Body of pancreas (tissue), 4 donors: ENCODE data around the gene RNGTT. TPM values are rescaled to one million over a fixed set of nuclear protein-coding genes. Genes with fewer than 3 reads are reported as not detected.

Experiments
- ATAC-seq: fragments of 150-250 bp; one replicate; pipeline ENCODE4 v1.9.1; 2016
- DNase-seq, 4 donors: peaks; one replicate each; pipeline ENCODE4 v3.0.0-alpha.2; 2019
- H3K27ac ChIP-seq, 4 donors: fragments of 200-600 bp; sonication (generic); 1 replicate in 3 of 4; 2 replicates in 1 of 4; pipeline versions ENCODE4 v1.5.1 to v1.6.1; 2016 to 2019; ENCODE audit warnings: mild to moderate bottlenecking in 1 of 4, mixed read lengths in 1 of 4, moderate library complexity in 1 of 4
- H3K27me3 ChIP-seq, 2 donors: fragments of 200-600 bp; sonication (generic); one replicate each; pipeline ENCODE4 v1.6.0; 2016; ENCODE audit warnings: mild to moderate bottlenecking in 1 of 2
- H3K36me3 ChIP-seq, 2 donors: fragments of 200-600 bp; sonication (generic); replicated peaks in 1 of 2; 2 replicates each; pipeline ENCODE4 v1.5.1; 2016; ENCODE audit warnings: low read depth in 2 of 2; ENCODE audit not compliant: insufficient read depth in 1 of 2
- H3K4me1 ChIP-seq: fragments of 200-600 bp; sonication (generic); one replicate; pipeline ENCODE4 v1.6.0; 2016
- H3K4me3 ChIP-seq, 2 donors: fragments of 200-600 bp; sonication (generic); 1 replicate in 1 of 2; 2 replicates in 1 of 2; pipeline ENCODE4 v1.5.1; 2016 to 2019
- H3K9me3 ChIP-seq, 3 donors: fragments of 200-600 bp; sonication (generic); 1 replicate in 2 of 3; 2 replicates in 1 of 3; pipeline ENCODE4 v1.5.1; 2016
- POLR2A ChIP-seq, 3 donors: fragments of 450-650 bp; IDR thresholded peaks; one replicate each; pipeline ENCODE4 v1.6.1; 2016; ENCODE audit warnings: antibody characterized with exemption in 3 of 3, mild to moderate bottlenecking in 2 of 3
- WGBS, 2 donors: methylation state at CpG; one replicate each; pipeline ENCODE4 v1.1.5; 2017; 5-methylcytosine and 5-hydroxymethylcytosine counted together
- intact Hi-C: fragments of 100-400 bp; cut with DNase I; formaldehyde crosslinking; loops from one replicate; pipeline ENCODE4 v1.15.1; 2023
- total RNA-seq, 2 donors: library from RNA; depleted of rRNA; stranded (reverse); fragments of >200 nt; gene quantifications; one replicate each; pipeline ENCODE4 v1.1.0, GENCODE V29; 2016
- TF ChIP-seq, protein P1 (sequence below), 7 experiments: fragments of 450-650 bp in 4 of 7; fragments of 200-600 bp in 3 of 7; sonication (generic) in 3 of 7; IDR thresholded peaks; one replicate each; pipeline ENCODE4 v1.5.1; 2016 to 2019; ENCODE audit warnings: antibody characterized with exemption in 7 of 7

RNGTT gene
- total RNA-seq, 2 donors from 2014 or later: 9.9 to 15.2 TPM

- no peak for TF ChIP-seq POLR2A (IDR thresholded peaks at IDR 0.05)
- TF ChIP-seq, protein P1, sequence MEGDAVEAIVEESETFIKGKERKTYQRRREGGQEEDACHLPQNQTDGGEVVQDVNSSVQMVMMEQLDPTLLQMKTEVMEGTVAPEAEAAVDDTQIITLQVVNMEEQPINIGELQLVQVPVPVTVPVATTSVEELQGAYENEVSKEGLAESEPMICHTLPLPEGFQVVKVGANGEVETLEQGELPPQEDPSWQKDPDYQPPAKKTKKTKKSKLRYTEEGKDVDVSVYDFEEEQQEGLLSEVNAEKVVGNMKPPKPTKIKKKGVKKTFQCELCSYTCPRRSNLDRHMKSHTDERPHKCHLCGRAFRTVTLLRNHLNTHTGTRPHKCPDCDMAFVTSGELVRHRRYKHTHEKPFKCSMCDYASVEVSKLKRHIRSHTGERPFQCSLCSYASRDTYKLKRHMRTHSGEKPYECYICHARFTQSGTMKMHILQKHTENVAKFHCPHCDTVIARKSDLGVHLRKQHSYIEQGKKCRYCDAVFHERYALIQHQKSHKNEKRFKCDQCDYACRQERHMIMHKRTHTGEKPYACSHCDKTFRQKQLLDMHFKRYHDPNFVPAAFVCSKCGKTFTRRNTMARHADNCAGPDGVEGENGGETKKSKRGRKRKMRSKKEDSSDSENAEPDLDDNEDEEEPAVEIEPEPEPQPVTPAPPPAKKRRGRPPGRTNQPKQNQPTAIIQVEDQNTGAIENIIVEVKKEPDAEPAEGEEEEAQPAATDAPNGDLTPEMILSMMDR (IDR thresholded peaks at IDR 0.05): no peak
- ATAC-seq: no peak
Measured at GRCh38 chr6:88605271-88605670, 358.1 kb downstream of the RNGTT start.

DNA sequence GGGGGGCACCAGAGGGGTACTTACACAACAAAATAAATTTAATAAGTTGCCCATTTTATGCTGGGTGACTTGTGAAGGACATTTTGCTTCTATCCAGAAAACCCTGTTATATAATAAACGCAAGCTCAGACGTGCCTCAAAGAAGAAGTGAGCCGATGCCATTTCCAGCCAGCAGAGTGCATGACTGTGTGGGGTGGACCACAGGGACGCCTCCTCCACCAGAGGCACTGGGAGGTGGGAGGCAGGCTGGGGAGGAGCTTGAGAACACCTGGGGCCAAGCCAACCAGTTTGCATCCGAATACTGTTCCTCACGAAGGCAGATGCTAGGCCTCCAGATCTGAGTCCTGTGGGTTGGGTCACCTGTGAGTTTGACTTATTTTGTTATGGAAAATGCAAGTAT, 363.8 kb downstream of the RNGTT start:
- DNase-seq (no peak), ATAC-seq (no peak)
- Histone ChIP-seq H3K4me1 (no peaks in the 10 kb centered on the region), H3K36me3 (no peaks in the 10 kb centered on the region), H3K27me3 (no peaks in the 10 kb centered on the region), H3K27ac (no peak overlapping the region), H3K9me3 (no peaks in the 10 kb centered on the region), H3K4me3 (no peak overlapping the region)
- TF ChIP-seq, protein P1 (IDR thresholded peaks at IDR 0.05): no peak
- TF ChIP-seq POLR2A (IDR thresholded peaks at IDR 0.05): no peak
- WGBS, 2 donors: 56 to 67% methylated on average over 4 to 6 of the region's 6 CpGs
- intact Hi-C loops: no loop called here

More at GRCh38 chr6:88605271-88605670, 358.1 kb downstream of the RNGTT start:
- H3K27me3 ChIP-seq: no peaks in the 10 kb centered on the region
- no peak overlapping the region for H3K27ac ChIP-seq
- H3K36me3 ChIP-seq: no peaks in the 10 kb centered on the region
- 46 to 56% methylated on average over 3 of the region's 3 CpGs for WGBS, 2 donors
- no peak overlapping the region for H3K4me3 ChIP-seq
- intact Hi-C loops: no loop called here
- H3K9me3 ChIP-seq: no peaks in the 10 kb centered on the region
- no peaks in the 10 kb centered on the region for H3K4me1 ChIP-seq
- DNase-seq: no peak

DNA sequence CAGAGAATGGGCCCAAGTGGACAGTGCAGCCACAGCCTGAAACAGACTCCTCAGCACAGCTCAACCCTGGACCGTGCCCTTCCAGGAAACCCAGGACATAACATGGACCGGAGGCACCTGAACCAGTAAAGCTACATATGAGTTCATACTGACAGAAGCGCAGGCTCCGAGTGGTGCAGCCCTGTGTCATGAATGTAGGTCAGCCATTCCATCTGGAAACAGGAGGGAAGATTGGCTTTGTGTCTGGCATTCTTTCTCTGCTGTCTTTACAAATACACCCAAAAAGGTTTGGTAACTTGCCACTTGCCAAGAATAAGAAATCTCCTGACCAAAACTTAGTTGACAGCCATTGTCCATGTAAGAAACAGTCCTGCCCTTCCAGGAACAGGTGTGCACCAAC, 366.6 kb downstream of the RNGTT start:
- TF ChIP-seq, protein P1 (IDR thresholded peaks at IDR 0.05): no peak
- TF ChIP-seq POLR2A (IDR thresholded peaks at IDR 0.05): no peak
- no peak overlapping the region for H3K27ac ChIP-seq
- DNase-seq (no peak), ATAC-seq (no peak)
- H3K36me3 ChIP-seq: no peaks in the 10 kb centered on the region
- 67 to 84% methylated on average over 4 of the region's 4 CpGs for WGBS, 2 donors
- H3K9me3 ChIP-seq: no peaks in the 10 kb centered on the region
- intact Hi-C loops: no loop called here
- H3K4me1 ChIP-seq: no peaks in the 10 kb centered on the region
- H3K4me3 ChIP-seq: no peak overlapping the region
- no peaks in the 10 kb centered on the region for H3K27me3 ChIP-seq

DNA sequence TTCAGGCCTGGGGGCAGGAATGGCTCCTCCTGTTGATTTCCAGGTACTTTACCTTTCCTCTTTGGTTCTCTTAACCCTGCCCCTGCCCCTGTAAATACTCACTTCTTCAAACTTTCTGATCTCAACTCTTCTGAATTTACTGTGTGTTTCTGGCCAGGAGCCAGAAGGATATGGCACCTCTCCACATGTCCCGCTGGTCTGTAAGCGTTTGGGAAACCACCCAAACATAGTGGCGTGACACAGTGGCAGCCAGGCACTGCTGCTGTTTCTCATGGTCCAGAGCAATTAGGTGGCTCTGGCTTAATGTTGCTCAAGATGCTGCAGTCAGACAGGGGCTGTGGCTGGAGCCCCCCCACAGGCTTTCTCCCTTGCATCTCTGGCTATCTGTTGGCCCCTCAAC, 374.5 kb downstream of the RNGTT start:
- no peaks in the 10 kb centered on the region for H3K4me1 ChIP-seq

GRCh38 chr6:88587150-88587520, 376.3 kb downstream of the RNGTT start:
- Histone ChIP-seq H3K4me3 (no peak overlapping the region), H3K36me3 (no peaks in the 10 kb centered on the region), H3K27ac (no peak overlapping the region), H3K27me3 (no peaks in the 10 kb centered on the region), H3K4me1 (no peaks in the 10 kb centered on the region), H3K9me3 (no peaks in the 10 kb centered on the region)
- TF ChIP-seq POLR2A (IDR thresholded peaks at IDR 0.05): no peak
- TF ChIP-seq, protein P1 (IDR thresholded peaks at IDR 0.05): no peak
- DNase-seq: no peak
- ATAC-seq: no peak
- WGBS, 2 donors: 55 to 60% methylated on average over 12 of the region's 12 CpGs
- intact Hi-C loops: no loop called here

More for the DNA sequence above, 374.5 kb downstream of the RNGTT start:
- H3K27ac ChIP-seq: no peak overlapping the region
- no peak for ATAC-seq
- no peak for TF ChIP-seq POLR2A (IDR thresholded peaks at IDR 0.05)
- TF ChIP-seq, protein P1 (IDR thresholded peaks at IDR 0.05): no peak
- H3K27me3 ChIP-seq: no peaks in the 10 kb centered on the region
- no peaks in the 10 kb centered on the region for H3K9me3 ChIP-seq
- peak in 1 of 4 donors; percentile 7 for DNase-seq
- H3K4me3 ChIP-seq: no peak overlapping the region
- intact Hi-C loops: no loop called here
- H3K36me3 ChIP-seq: no peaks in the 10 kb centered on the region
- WGBS, 2 donors: 27 to 32% methylated on average over 3 of the region's 3 CpGs
